DND-41 (cell line): ENCODE measurements around the gene ATP6V0D1.

Source experiments
- EZH2 ChIP-seq: IDR thresholded peaks from 3 replicates; pipeline ENCODE4 v1.6.1; 2012; ENCODE audit warnings: borderline replicate concordance, low read depth, mild to moderate bottlenecking, moderate library complexity, low read length, inconsistent platforms; ENCODE audit not compliant: severe bottlenecking
- TF ChIP-seq, protein P1 (sequence below): IDR thresholded peaks from 2 replicates; pipeline ENCODE4 v1.5.1; 2012; ENCODE audit warnings: borderline replicate concordance, low read length, moderate library complexity, mild to moderate bottlenecking; ENCODE audit not compliant: poor library complexity, severe bottlenecking; ENCODE audit errors: extremely low read depth

DNA sequence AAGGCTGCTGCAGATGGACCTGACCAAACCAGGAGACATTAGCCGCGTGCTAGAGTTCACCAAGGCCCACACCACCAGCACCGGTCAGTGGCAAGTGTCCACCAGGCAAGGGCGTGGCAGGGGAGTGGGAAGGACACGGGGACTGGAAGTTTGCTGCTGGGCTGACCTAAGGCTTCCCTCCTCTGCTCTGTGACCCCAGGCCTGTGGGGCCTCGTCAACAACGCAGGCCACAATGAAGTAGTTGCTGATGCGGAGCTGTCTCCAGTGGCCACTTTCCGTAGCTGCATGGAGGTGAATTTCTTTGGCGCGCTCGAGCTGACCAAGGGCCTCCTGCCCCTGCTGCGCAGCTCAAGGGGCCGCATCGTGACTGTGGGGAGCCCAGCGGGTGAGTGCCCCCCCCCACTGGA lies 45.2 kb downstream of the ATP6V0D1 start:
- TF ChIP-seq, protein P1, sequence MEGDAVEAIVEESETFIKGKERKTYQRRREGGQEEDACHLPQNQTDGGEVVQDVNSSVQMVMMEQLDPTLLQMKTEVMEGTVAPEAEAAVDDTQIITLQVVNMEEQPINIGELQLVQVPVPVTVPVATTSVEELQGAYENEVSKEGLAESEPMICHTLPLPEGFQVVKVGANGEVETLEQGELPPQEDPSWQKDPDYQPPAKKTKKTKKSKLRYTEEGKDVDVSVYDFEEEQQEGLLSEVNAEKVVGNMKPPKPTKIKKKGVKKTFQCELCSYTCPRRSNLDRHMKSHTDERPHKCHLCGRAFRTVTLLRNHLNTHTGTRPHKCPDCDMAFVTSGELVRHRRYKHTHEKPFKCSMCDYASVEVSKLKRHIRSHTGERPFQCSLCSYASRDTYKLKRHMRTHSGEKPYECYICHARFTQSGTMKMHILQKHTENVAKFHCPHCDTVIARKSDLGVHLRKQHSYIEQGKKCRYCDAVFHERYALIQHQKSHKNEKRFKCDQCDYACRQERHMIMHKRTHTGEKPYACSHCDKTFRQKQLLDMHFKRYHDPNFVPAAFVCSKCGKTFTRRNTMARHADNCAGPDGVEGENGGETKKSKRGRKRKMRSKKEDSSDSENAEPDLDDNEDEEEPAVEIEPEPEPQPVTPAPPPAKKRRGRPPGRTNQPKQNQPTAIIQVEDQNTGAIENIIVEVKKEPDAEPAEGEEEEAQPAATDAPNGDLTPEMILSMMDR: no peak
- no peak for TF ChIP-seq EZH2
